GM21423 (cell line): ENCODE data around the gene MEIS3.
"Not testable (repeated sequence)": the region's sequence is repeated elsewhere in the genome, so short reads cannot be mapped to it uniquely, and the experiment has no call there.

Experiments used
- ATAC-seq: cut with Tn5 transposase; IDR thresholded peaks from one replicate; pipeline ENCODE4 v1.9.1; 2021; ENCODE audit warnings: mild to moderate bottlenecking, moderate library complexity; ENCODE audit not compliant: unreplicated experiment

MEIS3 gene

DNA sequence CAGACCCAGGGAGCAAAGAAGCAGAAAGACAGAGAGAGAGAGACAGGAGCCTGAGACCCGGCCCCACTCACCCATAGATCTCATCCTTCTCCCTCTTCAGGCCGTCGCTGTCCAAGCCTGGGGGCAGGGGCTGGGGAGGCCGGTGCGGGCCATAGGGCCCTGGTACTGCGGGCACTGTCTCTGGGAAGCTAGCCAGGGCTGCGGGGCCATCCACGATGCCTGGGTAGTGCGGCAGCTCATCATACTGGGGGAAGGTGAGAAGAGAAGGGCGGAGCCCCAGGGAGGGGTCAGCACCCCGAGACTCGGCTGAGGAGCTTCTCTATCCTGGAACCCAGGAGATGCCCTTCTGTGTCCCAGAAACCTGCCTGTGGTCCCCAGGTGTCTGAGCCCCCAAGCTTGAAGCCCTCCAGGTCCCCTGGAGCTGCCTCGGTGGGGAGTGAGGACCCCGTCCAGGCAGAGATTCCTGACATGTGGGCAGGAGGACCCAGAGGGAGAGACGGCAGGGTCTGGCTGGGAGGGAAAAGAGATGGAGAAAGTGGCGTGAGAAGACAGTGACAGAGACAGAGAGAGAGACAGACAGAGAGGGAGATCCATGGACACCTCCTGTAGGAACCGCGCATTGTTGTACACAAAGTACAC, 2.1 kb downstream of the MEIS3 start:
- no peak for ATAC-seq

GRCh38 chr19:47416643-47416985, 2.7 kb downstream of the MEIS3 start:
- ATAC-seq, result no peak

GRCh38 chr19:47415953-47416642, 3.2 kb downstream of the MEIS3 start:
- no peak for ATAC-seq

DNA sequence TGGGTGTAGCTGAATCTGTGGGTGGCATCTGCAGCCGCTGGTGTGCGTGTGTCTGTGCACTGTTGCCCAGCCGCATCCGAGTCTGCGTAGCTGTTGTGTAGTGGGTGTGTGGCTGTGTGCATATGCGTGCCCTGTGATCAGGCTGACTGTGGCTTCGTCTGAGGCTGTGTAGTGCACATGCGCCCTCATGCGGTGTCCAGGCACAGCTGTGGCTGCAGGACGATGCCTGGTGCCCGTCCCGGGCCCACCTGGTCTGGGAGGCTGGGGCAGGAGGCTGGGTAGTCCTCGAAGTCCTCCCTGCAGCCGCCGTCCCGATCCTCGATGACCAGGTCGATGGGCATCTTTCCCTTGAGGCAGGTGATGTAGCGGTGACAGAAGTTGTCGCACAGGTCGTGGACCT, 4.9 kb downstream of the MEIS3 start:
- ATAC-seq, result no peak

- ATAC-seq, result no peak
Observed at GRCh38 chr19:47413941-47414340, 5.4 kb downstream of the MEIS3 start.

DNA sequence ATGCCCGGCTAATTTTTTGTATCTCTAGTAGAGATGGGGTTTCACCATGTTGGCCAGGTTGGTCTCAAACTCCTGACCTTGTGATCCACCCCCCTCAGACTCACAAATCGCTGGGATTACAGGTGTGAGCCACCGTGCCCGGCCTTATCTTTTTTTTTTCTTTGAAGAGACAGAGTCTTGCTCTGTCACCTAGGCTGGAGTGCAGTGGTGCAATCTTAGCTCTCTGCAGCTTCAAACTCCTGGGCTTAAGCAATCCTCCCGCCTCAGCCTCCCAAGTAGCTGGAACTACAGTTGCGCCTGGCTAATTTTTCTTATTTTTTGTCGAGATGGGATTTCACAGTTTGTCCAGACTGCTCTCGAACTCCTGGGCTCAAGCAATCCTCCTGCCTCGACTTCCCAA, 7.6 kb downstream of the MEIS3 start:
- ATAC-seq, result not testable (repeated sequence)

DNA sequence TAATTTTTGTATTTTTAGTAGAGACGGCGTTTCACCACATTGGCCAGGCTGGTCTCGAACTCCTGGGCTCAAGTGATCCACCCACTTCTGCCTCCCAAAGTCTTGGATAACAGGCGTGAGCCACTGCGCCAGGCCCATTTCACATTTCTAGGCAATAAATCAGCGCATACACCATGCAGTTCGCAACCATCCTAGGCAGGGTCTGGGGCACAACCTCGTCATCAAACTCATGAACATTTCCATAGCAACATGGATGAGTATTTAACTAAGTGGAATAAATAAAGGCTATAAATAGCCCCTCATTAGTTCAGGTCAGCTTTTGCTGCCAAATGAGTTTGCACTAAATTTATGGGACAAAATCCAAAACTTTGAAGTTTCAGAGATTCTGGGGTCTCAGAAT, 8.2 kb downstream of the MEIS3 start:
- no peak for ATAC-seq

DNA sequence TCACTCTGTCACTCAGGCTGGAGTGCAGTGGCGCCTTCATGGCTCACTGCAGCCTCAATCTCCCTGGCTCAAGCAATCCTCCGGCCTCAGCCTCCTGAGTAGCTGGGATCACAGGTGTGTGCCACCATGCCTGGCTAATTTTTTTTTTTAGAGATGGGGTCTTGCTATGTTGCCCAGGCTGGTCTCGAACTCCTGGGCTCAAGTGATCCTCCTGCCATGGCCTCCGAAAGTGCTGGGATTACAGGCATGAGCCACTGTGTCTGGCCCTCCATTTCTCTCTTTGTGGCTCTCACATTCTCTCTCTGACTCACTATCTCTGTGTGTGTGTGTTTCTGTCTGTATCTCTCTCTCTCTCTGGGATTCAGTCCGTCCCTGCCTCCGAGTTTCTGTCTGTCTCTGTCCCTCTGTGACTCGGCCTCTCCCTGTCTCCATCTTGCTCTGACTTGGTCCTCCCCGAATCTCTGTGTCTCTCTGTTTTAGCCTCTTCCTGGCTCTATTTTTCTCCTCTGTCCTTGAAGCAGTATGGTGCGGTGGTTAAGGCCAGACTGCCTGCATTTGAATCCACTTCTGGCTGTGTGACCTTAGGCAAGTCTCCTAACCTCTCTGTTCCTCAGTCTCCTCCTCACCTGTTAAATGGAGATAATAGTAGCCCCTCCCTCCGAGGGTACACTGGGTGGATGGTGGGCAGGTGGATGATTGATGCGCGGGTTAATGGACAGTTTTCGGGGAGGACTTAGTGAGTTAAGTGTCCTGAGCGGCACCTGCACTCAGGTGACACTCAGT, 11.0 kb downstream of the MEIS3 start:
- ATAC-seq, result no peak

GRCh38 chr19:47407417-47407774, 11.9 kb downstream of the MEIS3 start:
- ATAC-seq, result no peak

DNA sequence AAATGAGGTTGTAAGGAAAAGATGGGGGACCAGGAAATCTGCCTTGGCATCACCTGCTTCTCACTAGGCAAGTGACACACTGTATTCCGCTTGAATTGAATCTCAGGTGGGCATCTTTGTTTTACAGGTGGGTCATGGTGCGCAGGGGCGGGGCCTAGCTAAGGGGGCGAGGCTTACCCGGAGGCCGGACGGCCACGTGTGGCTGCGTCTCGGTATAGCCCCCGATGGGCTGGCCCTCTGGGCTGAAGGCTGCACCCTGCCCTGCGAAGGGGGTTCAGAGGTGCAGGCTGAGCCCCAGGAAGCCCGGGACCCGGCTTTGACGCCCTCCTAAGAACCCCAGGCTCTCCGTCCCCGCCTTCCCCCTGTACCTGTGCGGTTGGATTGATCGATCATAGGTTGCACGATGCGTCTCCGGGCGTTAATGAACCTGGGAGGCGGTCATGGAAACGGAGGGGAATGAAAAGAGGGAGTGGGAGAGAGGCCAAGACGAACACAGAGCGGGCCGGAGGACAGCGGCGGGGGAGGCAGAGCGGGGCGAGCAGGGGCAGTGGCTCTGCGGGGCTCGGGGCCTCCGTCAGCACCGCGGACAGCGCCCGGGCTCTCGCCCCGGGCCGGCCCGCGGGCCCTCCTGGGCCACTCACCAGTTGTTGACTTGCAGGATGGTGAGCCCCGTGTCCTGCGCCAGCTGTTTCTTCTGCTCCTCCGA, 12.5 kb downstream of the MEIS3 start:
- ATAC-seq, result no peak

- no peak for ATAC-seq
Observed at GRCh38 chr19:47405854-47406417, 13.4 kb downstream of the MEIS3 start.

- no peak for ATAC-seq
Observed at GRCh38 chr19:47405197-47405550, 14.2 kb downstream of the MEIS3 start.

DNA sequence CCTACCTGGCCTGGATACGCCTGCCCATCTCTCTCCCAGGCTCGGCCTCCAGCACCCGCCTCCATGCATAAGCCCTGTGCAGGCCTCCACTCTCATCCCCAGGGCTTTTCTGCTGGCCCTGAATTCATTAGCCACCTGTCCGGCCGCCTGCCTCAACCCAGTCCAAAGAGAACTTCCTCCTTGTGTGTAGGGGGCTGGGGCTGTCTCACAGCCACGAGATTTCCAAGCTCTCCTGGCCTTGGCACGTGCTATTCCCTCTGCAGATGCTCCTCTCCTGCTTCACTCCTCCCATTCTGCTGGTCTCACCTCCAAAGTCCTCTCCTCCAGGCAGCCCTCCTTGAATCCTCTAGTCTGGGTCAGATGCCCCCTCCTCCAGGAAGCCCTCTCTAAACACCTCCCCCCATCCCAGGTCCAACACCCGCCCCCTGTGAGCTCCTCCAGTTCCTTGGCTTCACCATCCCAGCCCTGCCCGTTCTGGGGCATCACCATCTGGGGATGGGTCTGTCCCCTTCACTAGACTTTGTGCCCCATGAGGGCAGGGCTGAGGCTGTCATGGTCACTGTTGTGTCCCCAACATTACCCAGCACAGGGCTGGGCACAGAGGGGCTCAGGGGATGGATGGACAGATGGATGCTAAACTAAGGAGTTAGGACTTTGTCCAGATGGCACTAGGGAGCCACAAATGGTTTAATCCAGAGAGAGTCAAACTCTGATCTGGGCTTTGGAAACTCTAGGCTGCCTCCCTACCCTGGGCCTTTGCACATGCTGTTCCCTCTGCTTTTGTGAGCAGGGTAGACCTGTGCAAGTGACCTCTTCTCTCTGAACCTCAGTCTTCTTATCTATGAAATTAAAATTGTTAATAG, 14.8 kb downstream of the MEIS3 start:
- ATAC-seq, result no peak

DNA sequence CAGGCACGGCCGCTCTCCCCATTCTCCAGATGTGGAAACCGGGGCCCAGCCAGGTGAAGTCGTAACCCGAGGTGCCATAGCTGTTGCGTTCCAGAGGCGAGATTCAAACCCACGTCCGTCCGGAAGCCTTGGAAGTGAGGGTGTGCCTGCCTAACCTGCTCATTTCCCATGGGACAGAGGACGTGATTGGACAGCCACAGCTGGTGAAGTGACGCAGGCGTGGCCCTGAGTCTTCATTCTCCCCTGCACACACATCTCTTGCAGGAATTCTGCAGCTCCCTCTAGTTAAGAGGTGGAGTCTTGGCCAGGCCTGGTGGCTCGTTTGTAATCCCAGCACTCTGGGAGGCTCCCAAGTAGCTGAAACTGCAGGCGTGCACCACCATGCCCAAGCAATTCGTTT, 16.8 kb downstream of the MEIS3 start:
- ATAC-seq, result no peak

- no peak for ATAC-seq
Observed at GRCh38 chr19:47398707-47399597, 20.4 kb downstream of the MEIS3 start.

GRCh38 chr19:47391510-47392223, 27.7 kb downstream of the MEIS3 start:
- no peak for ATAC-seq

GRCh38 chr19:47390533-47391488, 28.5 kb downstream of the MEIS3 start:
- ATAC-seq, result no peak

GRCh38 chr19:47389150-47389556, 30.2 kb downstream of the MEIS3 start:
- no peak for ATAC-seq
